Activated CD8-positive, alpha-beta memory T cell treated with anti-CD3 and anti-CD28 coated beads, Interleukin-2, amount 10 ng/mL, durations not matched to agents 7 days and 5 days (primary cell): Measurements from ENCODE around the gene ZFAND3. TPM values are rescaled to one million over a fixed set of nuclear protein-coding genes. Genes with fewer than 3 reads are reported as not detected.

ENCODE experiments used
- ATAC-seq: fragments of 150-1000 bp; cut with Tn5 transposase; one replicate; pipeline ENCODE4 v1.10.0; 2021; ENCODE audit warnings: moderate library complexity
- CTCF ChIA-PET: fragments of 350-600 bp; sonication (Branson Sonifier 250); formaldehyde crosslinking; loops from one replicate; lab custom pipeline; 2021; ENCODE audit warnings: antibody characterized with exemption; lab: Charles Lee
- DNase-seq: peaks from one replicate; pipeline ENCODE4 v3.0.0-alpha.2; 2020
- H3K27ac Mint-ChIP-seq: one replicate; pipeline ENCODE4 v1.8.0; 2021; ENCODE audit warnings: mild to moderate bottlenecking, mixed read lengths
- H3K27me3 Mint-ChIP-seq: one replicate; pipeline ENCODE4 v1.8.0; 2021; ENCODE audit warnings: mixed read lengths
- H3K36me3 Mint-ChIP-seq: one replicate; pipeline ENCODE4 v1.8.0; 2021; ENCODE audit warnings: mild to moderate bottlenecking, mixed read lengths
- H3K4me1 Mint-ChIP-seq: one replicate; pipeline ENCODE4 v1.8.0; 2021; ENCODE audit warnings: mixed read lengths
- H3K4me3 Mint-ChIP-seq: one replicate; pipeline ENCODE4 v1.8.0; 2021; ENCODE audit warnings: mild to moderate bottlenecking, moderate library complexity, mixed read lengths
- H3K9me3 Mint-ChIP-seq: one replicate; pipeline ENCODE4 v1.8.0; 2022; ENCODE audit warnings: low read depth, mixed read lengths
- total RNA-seq, 2 experiments: library from RNA; stranded (reverse); gene quantifications; one replicate each; pipeline ENCODE4 v1.2.3, GENCODE V29; 2021

Gene ZFAND3
- total RNA-seq, 2 experiments from 2014 or later = 30.9 to 34.4 TPM

GRCh38 chr6:38175786-38176185 is 356.3 kb downstream of the ZFAND3 start:
- Mint-ChIP-seq H3K4me1 (no peaks in the 10 kb centered on the region), H3K27me3 (no peaks in the 10 kb centered on the region), H3K36me3 (no peaks in the 10 kb centered on the region), H3K9me3 (no peaks in the 10 kb centered on the region), H3K27ac (no peak overlapping the region), H3K4me3 (no peak overlapping the region)
- DNase-seq (no peak), ATAC-seq (no peak)
- CTCF ChIA-PET = no interaction called here

GRCh38 chr6:38176797-38177751 is 357.5 kb downstream of the ZFAND3 start:
- Mint-ChIP-seq H3K4me3 (no peak overlapping the region), H3K9me3 (no peaks in the 10 kb centered on the region), H3K27ac (no peak overlapping the region), H3K27me3 (no peaks in the 10 kb centered on the region), H3K36me3 (no peaks in the 10 kb centered on the region), H3K4me1 (no peaks in the 10 kb centered on the region)
- no peak for ATAC-seq
- CTCF ChIA-PET = interaction anchor here (0.7 kb wide), 1 partner anchor 17 kb away, joined by 3 read pairs; no protein-coding TSS in a partner anchor
- DNase-seq = no peak

- H3K36me3 Mint-ChIP-seq = no peaks in the 10 kb centered on the region
- H3K4me3 Mint-ChIP-seq = no peak overlapping the region
- H3K4me1 Mint-ChIP-seq = no peaks in the 10 kb centered on the region
- no peaks in the 10 kb centered on the region for H3K9me3 Mint-ChIP-seq
- DNase-seq (no peak), ATAC-seq (no peak)
- H3K27ac Mint-ChIP-seq = no peak overlapping the region
- H3K27me3 Mint-ChIP-seq = no peaks in the 10 kb centered on the region
- CTCF ChIA-PET = no interaction called here
These were observed 358.5 kb downstream of the ZFAND3 start for GRCh38 chr6:38177882-38178583.

GRCh38 chr6:38178584-38178886 is 359.0 kb downstream of the ZFAND3 start:
- ATAC-seq = no peak
- CTCF ChIA-PET = no interaction called here
- Mint-ChIP-seq H3K27me3 (no peaks in the 10 kb centered on the region), H3K36me3 (no peaks in the 10 kb centered on the region), H3K4me3 (no peak overlapping the region), H3K4me1 (no peaks in the 10 kb centered on the region), H3K9me3 (no peaks in the 10 kb centered on the region), H3K27ac (no peak overlapping the region)
- DNase-seq = no peak

GRCh38 chr6:38179300-38179699 is 359.8 kb downstream of the ZFAND3 start:
- H3K27me3 Mint-ChIP-seq = no peaks in the 10 kb centered on the region
- H3K27ac Mint-ChIP-seq = no peak overlapping the region
- H3K9me3 Mint-ChIP-seq = no peaks in the 10 kb centered on the region
- CTCF ChIA-PET = no interaction called here
- no peak for ATAC-seq
- no peak overlapping the region for H3K4me3 Mint-ChIP-seq
- DNase-seq = no peak
- no peaks in the 10 kb centered on the region for H3K4me1 Mint-ChIP-seq
- no peaks in the 10 kb centered on the region for H3K36me3 Mint-ChIP-seq

GRCh38 chr6:38179794-38180430 is 360.4 kb downstream of the ZFAND3 start:
- CTCF ChIA-PET = no interaction called here

GRCh38 chr6:38180586-38180985 is 361.1 kb downstream of the ZFAND3 start:
- DNase-seq = peak; percentile 35
- H3K36me3 Mint-ChIP-seq = no peaks in the 10 kb centered on the region
- H3K27ac Mint-ChIP-seq = no peak overlapping the region
- H3K4me3 Mint-ChIP-seq = no peak overlapping the region
- ATAC-seq = no peak
- H3K27me3 Mint-ChIP-seq = no peaks in the 10 kb centered on the region
- CTCF ChIA-PET = no interaction called here
- no peaks in the 10 kb centered on the region for H3K9me3 Mint-ChIP-seq
- no peaks in the 10 kb centered on the region for H3K4me1 Mint-ChIP-seq

More at GRCh38 chr6:38179794-38180430, 360.4 kb downstream of the ZFAND3 start:
- H3K27ac Mint-ChIP-seq = no peak overlapping the region
- H3K36me3 Mint-ChIP-seq = no peaks in the 10 kb centered on the region
- H3K27me3 Mint-ChIP-seq = no peaks in the 10 kb centered on the region
- DNase-seq = peak; percentile 31
- no peak for ATAC-seq
- H3K4me3 Mint-ChIP-seq = no peak overlapping the region
- no peaks in the 10 kb centered on the region for H3K4me1 Mint-ChIP-seq
- no peaks in the 10 kb centered on the region for H3K9me3 Mint-ChIP-seq

GRCh38 chr6:38182426-38182825 is 362.9 kb downstream of the ZFAND3 start:
- H3K9me3 Mint-ChIP-seq = no peaks in the 10 kb centered on the region
- DNase-seq = peak; percentile 29
- no peaks in the 10 kb centered on the region for H3K4me1 Mint-ChIP-seq
- ATAC-seq = no peak
- no peak overlapping the region for H3K4me3 Mint-ChIP-seq
- no peaks in the 10 kb centered on the region for H3K27me3 Mint-ChIP-seq
- no peak overlapping the region for H3K27ac Mint-ChIP-seq
- no peaks in the 10 kb centered on the region for H3K36me3 Mint-ChIP-seq
- CTCF ChIA-PET = no interaction called here

GRCh38 chr6:38183856-38184584 is 364.5 kb downstream of the ZFAND3 start:
- CTCF ChIA-PET = no interaction called here
- Mint-ChIP-seq H3K4me3 (no peak overlapping the region), H3K4me1 (no peaks in the 10 kb centered on the region), H3K27ac (no peak overlapping the region), H3K27me3 (no peaks in the 10 kb centered on the region), H3K36me3 (no peaks in the 10 kb centered on the region), H3K9me3 (no peaks in the 10 kb centered on the region)
- DNase-seq = peak; percentile 33
- ATAC-seq = no peak

- H3K4me3 Mint-ChIP-seq = no peak overlapping the region
- H3K4me1 Mint-ChIP-seq = no peaks in the 10 kb centered on the region
- no peaks in the 10 kb centered on the region for H3K9me3 Mint-ChIP-seq
- no peaks in the 10 kb centered on the region for H3K27me3 Mint-ChIP-seq
- DNase-seq = peak; percentile 21
- no peak for ATAC-seq
- H3K27ac Mint-ChIP-seq = no peak overlapping the region
- H3K36me3 Mint-ChIP-seq = no peaks in the 10 kb centered on the region
- CTCF ChIA-PET = no interaction called here
These were observed 365.1 kb downstream of the ZFAND3 start for GRCh38 chr6:38184585-38185080.

GRCh38 chr6:38185244-38185643 is 365.7 kb downstream of the ZFAND3 start:
- Mint-ChIP-seq H3K4me1 (no peaks in the 10 kb centered on the region), H3K36me3 (no peaks in the 10 kb centered on the region), H3K9me3 (no peaks in the 10 kb centered on the region), H3K27me3 (no peaks in the 10 kb centered on the region), H3K4me3 (no peak overlapping the region), H3K27ac (no peak overlapping the region)
- DNase-seq (no peak), ATAC-seq (no peak)
- CTCF ChIA-PET = no interaction called here

- DNase-seq (peak; percentile 31), ATAC-seq (no peak)
- no peak overlapping the region for H3K4me3 Mint-ChIP-seq
- H3K36me3 Mint-ChIP-seq = no peaks in the 10 kb centered on the region
- no peaks in the 10 kb centered on the region for H3K27me3 Mint-ChIP-seq
- H3K4me1 Mint-ChIP-seq = no peaks in the 10 kb centered on the region
- H3K9me3 Mint-ChIP-seq = no peaks in the 10 kb centered on the region
- no peak overlapping the region for H3K27ac Mint-ChIP-seq
- CTCF ChIA-PET = no interaction called here
These were observed 366.2 kb downstream of the ZFAND3 start for GRCh38 chr6:38185752-38186151.

GRCh38 chr6:38187325-38187724 is 367.8 kb downstream of the ZFAND3 start:
- Mint-ChIP-seq H3K9me3 (no peaks in the 10 kb centered on the region), H3K27me3 (no peaks in the 10 kb centered on the region), H3K4me3 (no peak overlapping the region), H3K36me3 (no peaks in the 10 kb centered on the region), H3K27ac (no peak overlapping the region), H3K4me1 (no peaks in the 10 kb centered on the region)
- ATAC-seq (no peak), DNase-seq (peak; percentile 31)
- CTCF ChIA-PET = interaction anchor here (0.6 kb wide), 1 partner anchor 285 kb away, joined by 3 read pairs; no protein-coding TSS in a partner anchor
